DOHH2 (cell line): ENCODE results near the gene ALKBH3.

Experiments
- H3F3A ChIP-seq: fragments of 200-600 bp; sonication (generic), shearing (Covaris generic); 2 replicates; pipeline ENCODE4 v1.6.0; 2016; ENCODE audit warnings: antibody characterized with exemption, mild to moderate bottlenecking; ENCODE audit not compliant: control insufficient read depth, insufficient read depth
- H3K27ac ChIP-seq: fragments of 200-600 bp; sonication (generic); 2 replicates; pipeline ENCODE4 v1.5.1; 2014; ENCODE audit warnings: low read depth, mild to moderate bottlenecking, low read length, moderate library complexity
- H3K27me3 ChIP-seq: fragments of 200-600 bp; sonication (generic); 2 replicates; pipeline ENCODE4 v1.6.1; 2014; ENCODE audit warnings: mild to moderate bottlenecking, low read length, mixed read lengths; ENCODE audit not compliant: control insufficient read depth
- H3K36me3 ChIP-seq: fragments of 200-600 bp; sonication (generic); 2 replicates; pipeline ENCODE4 v1.6.1; 2014; ENCODE audit warnings: mild to moderate bottlenecking, low read length, moderate library complexity, mixed read lengths; ENCODE audit not compliant: control insufficient read depth
- H3K4me1 ChIP-seq: fragments of 200-600 bp; sonication (generic); 2 replicates; pipeline ENCODE4 v1.6.1; 2014; ENCODE audit warnings: mild to moderate bottlenecking, low read length, mixed read lengths; ENCODE audit not compliant: control insufficient read depth
- H3K4me2 ChIP-seq: fragments of 200-600 bp; sonication (generic); 2 replicates; pipeline ENCODE4 v1.6.0; 2014; ENCODE audit warnings: mild to moderate bottlenecking, low read length, moderate library complexity
- H3K4me3 ChIP-seq: fragments of 200-600 bp; sonication (generic); 2 replicates; pipeline ENCODE4 v1.5.1; 2014; ENCODE audit warnings: mild to moderate bottlenecking, low read length, mixed read lengths
- H3K79me2 ChIP-seq: fragments of 200-600 bp; sonication (generic); 2 replicates; pipeline ENCODE4 v1.6.1; 2014; ENCODE audit warnings: mild to moderate bottlenecking, low read length, mixed read lengths; ENCODE audit not compliant: control insufficient read depth
- H3K9me2 ChIP-seq: fragments of 200-600 bp; sonication (generic); replicated peaks from 2 replicates; pipeline ENCODE4 v1.6.1; 2014; ENCODE audit warnings: mild to moderate bottlenecking, low read length, mixed read lengths; ENCODE audit not compliant: control insufficient read depth
- H3K9me3 ChIP-seq: fragments of 200-600 bp; sonication (generic); 2 replicates; pipeline ENCODE4 v1.6.1; 2014; ENCODE audit warnings: antibody characterized with exemption, low read length, mixed read lengths; ENCODE audit not compliant: control insufficient read depth, insufficient read depth
- H4K20me1 ChIP-seq: fragments of 200-600 bp; sonication (generic); 2 replicates; pipeline ENCODE4 v1.6.0; 2014; ENCODE audit warnings: low read depth, mild to moderate bottlenecking, antibody characterized with exemption, low read length, moderate library complexity; ENCODE audit not compliant: control insufficient read depth, insufficient read depth
- CTCF ChIP-seq: fragments of 200-600 bp; sonication (generic); IDR thresholded peaks from one replicate; pipeline ENCODE4 v1.5.1; 2014; ENCODE audit warnings: antibody characterized with exemption, mild to moderate bottlenecking, low read depth, low read length; ENCODE audit not compliant: poor library complexity, severe bottlenecking
- EZH2phosphoT487 ChIP-seq: fragments of 200-600 bp; sonication (generic); IDR thresholded peaks from 2 replicates; pipeline ENCODE4 v1.6.1; 2017; ENCODE audit warnings: borderline replicate concordance, mild to moderate bottlenecking, antibody characterized with exemption, low read length, moderate library complexity, mixed read lengths

Gene ALKBH3

GRCh38 chr11:43919852-43920597, 39.4 kb downstream of the ALKBH3 start:
- Histone ChIP-seq H3K4me3 (no peak overlapping the region), H3K36me3 (peaks cover 4% of the 10 kb centered on the region; the same call in 1 of the 2 replicates), H3K4me1 (no peaks in the 10 kb centered on the region), H3K27ac (no peak overlapping the region), H3K27me3 (no peaks in the 10 kb centered on the region), H3K79me2 (no peaks in the 10 kb centered on the region), H3K9me3 (no peaks in the 10 kb centered on the region), H3K4me2 (no peak overlapping the region), H4K20me1 (no peaks in the 10 kb centered on the region; the same call in 1 of the 2 replicates), H3F3A (no peaks in the 10 kb centered on the region), H3K9me2 (no peaks in the 10 kb centered on the region)
- no peak for TF ChIP-seq EZH2phosphoT487

GRCh38 chr11:43920598-43921419, 40.2 kb downstream of the ALKBH3 start:
- H3K9me2 ChIP-seq, result no peaks in the 10 kb centered on the region
- H3F3A ChIP-seq, result no peaks in the 10 kb centered on the region
- no peaks in the 10 kb centered on the region; the same call in 1 of the 2 replicates for H4K20me1 ChIP-seq
- no peak overlapping the region for H3K4me2 ChIP-seq
- no peak overlapping the region for H3K4me3 ChIP-seq
- H3K36me3 ChIP-seq, result peaks cover 4% of the 10 kb centered on the region; the same call in 1 of the 2 replicates
- H3K79me2 ChIP-seq, result no peaks in the 10 kb centered on the region
- no peak overlapping the region for H3K27ac ChIP-seq
- no peaks in the 10 kb centered on the region for H3K4me1 ChIP-seq
- H3K27me3 ChIP-seq, result no peaks in the 10 kb centered on the region
- TF ChIP-seq CTCF (no peak), EZH2phosphoT487 (no peak)
- no peaks in the 10 kb centered on the region for H3K9me3 ChIP-seq

- no peaks in the 10 kb centered on the region for H3K27me3 ChIP-seq
- no peak overlapping the region for H3K4me3 ChIP-seq
- TF ChIP-seq CTCF (no peak), EZH2phosphoT487 (no peak)
- peaks cover 4% of the 10 kb centered on the region; the same call in 1 of the 2 replicates for H3K36me3 ChIP-seq
- no peak overlapping the region for H3K4me2 ChIP-seq
- H4K20me1 ChIP-seq, result no peaks in the 10 kb centered on the region; the same call in 1 of the 2 replicates
- no peaks in the 10 kb centered on the region for H3K4me1 ChIP-seq
- H3K9me3 ChIP-seq, result no peaks in the 10 kb centered on the region
- H3K9me2 ChIP-seq, result no peaks in the 10 kb centered on the region
- H3K79me2 ChIP-seq, result no peaks in the 10 kb centered on the region
- no peak overlapping the region for H3K27ac ChIP-seq
- H3F3A ChIP-seq, result no peaks in the 10 kb centered on the region
Measured at GRCh38 chr11:43921561-43922294, 41.1 kb downstream of the ALKBH3 start.
